Hepatocyte (in vitro differentiated cells): Measurements from ENCODE around the gene STK24. TPM values are rescaled to one million over a fixed set of nuclear protein-coding genes. Genes with fewer than 3 reads are reported as not detected.

Experiments used
- DNase-seq: peaks from one replicate; pipeline ENCODE4 v3.0.0-alpha.2; 2016; ENCODE audit warnings: low spot score
- H2AFZ ChIP-seq: fragments of 200-600 bp; sonication (generic); 2 replicates; pipeline ENCODE4 v1.6.0; 2016; ENCODE audit warnings: antibody characterized with exemption, mild to moderate bottlenecking
- H3K27ac ChIP-seq: fragments of 200-600 bp; sonication (generic); 2 replicates; pipeline ENCODE4 v1.5.1; 2016; ENCODE audit warnings: mild to moderate bottlenecking
- H3K27me3 ChIP-seq: fragments of 200-600 bp; sonication (generic); 2 replicates; pipeline ENCODE4 v1.6.1; 2016
- H3K36me3 ChIP-seq: fragments of 200-600 bp; sonication (generic); replicated peaks from 2 replicates; pipeline ENCODE4 v1.5.1; 2016; ENCODE audit warnings: low read depth; ENCODE audit not compliant: insufficient read depth
- H3K4me1 ChIP-seq: fragments of 200-600 bp; sonication (generic); 2 replicates; pipeline ENCODE4 v1.5.1; 2016; ENCODE audit warnings: mild to moderate bottlenecking, moderate library complexity; ENCODE audit not compliant: insufficient read depth
- H3K4me2 ChIP-seq: fragments of 200-600 bp; sonication (generic); 2 replicates; pipeline ENCODE4 v1.6.0; 2016
- H3K4me3 ChIP-seq: fragments of 200-600 bp; sonication (generic); 2 replicates; pipeline ENCODE4 v1.5.1; 2016; ENCODE audit warnings: mild to moderate bottlenecking
- H3K79me2 ChIP-seq: fragments of 200-600 bp; sonication (generic); 2 replicates; pipeline ENCODE4 v1.6.0; 2017; ENCODE audit warnings: mild to moderate bottlenecking
- H3K9me2 ChIP-seq: fragments of 200-600 bp; sonication (generic); replicated peaks from 2 replicates; pipeline ENCODE4 v1.6.0; 2017; ENCODE audit warnings: mild to moderate bottlenecking; ENCODE audit not compliant: insufficient read depth
- H3K9me3 ChIP-seq: fragments of 200-600 bp; sonication (generic); 2 replicates; pipeline ENCODE4 v1.5.1; 2016; ENCODE audit warnings: low read depth, mild to moderate bottlenecking
- H4K20me1 ChIP-seq: fragments of 200-600 bp; sonication (generic); 2 replicates; pipeline ENCODE4 v1.6.0; 2016; ENCODE audit warnings: mild to moderate bottlenecking; ENCODE audit not compliant: insufficient read depth, poor library complexity, severe bottlenecking
- EZH2 ChIP-seq: fragments of 200-600 bp; sonication (generic); IDR thresholded peaks from 2 replicates; pipeline ENCODE4 v1.6.1; 2016; ENCODE audit warnings: antibody characterized with exemption, mild to moderate bottlenecking, borderline replicate concordance
- EZH2phosphoT487 ChIP-seq: fragments of 200-600 bp; sonication (generic); IDR thresholded peaks from one replicate; pipeline ENCODE4 v1.6.1; 2018; ENCODE audit warnings: antibody characterized with exemption, mild to moderate bottlenecking, low read depth, moderate library complexity; ENCODE audit not compliant: unreplicated experiment, severe bottlenecking
- WGBS: methylation state at CpG from one replicate; pipeline ENCODE4 v1.1.6; 2016; ENCODE audit warnings: low lambda C conversion rate; ENCODE audit errors: missing lambda C conversion rate; 5-methylcytosine and 5-hydroxymethylcytosine counted together
- polyA plus RNA-seq: library from polyadenylated mRNA; unstranded; fragments of >200 nt; fragmentation: Nextera tagmentation; extraction: Ambion mirVana; gene quantifications from 2 replicates; pipeline ENCODE4 v1.2.1, GENCODE V29; 2016
- total RNA-seq: library from RNA; depleted of rRNA; stranded (reverse); fragments of >200 nt; gene quantifications from 2 replicates; pipeline ENCODE4 v1.2.3, GENCODE V29; 2014
- TF ChIP-seq, protein P1 (sequence below): fragments of 200-600 bp; sonication (generic); IDR thresholded peaks from 2 replicates; pipeline ENCODE4 v1.5.1; 2016; ENCODE audit warnings: antibody characterized with exemption, mild to moderate bottlenecking; ENCODE audit not compliant: poor library complexity

STK24 gene
- total and polyA plus RNA-seq, 2 experiments from 2014 or later: 71.2 to 74.4 TPM

DNA sequence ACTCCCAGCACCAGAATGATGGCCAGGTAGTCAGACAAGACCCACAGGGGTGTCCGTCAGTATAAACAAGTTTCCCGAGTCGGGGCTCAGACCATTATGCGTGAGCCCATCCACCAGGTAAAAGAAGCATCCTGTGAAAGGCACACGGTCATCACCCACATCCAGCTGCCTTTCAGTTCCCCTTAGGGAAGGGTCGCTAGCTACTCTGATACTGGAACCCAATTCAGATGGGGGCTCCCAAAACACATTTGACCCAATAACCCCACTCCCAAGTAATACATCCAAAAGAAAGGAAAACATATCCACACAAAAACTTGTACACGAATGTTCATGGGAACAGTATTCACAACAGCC is 66.8 kb downstream of the STK24 start:
- no peak overlapping the region for H3K4me2 ChIP-seq
- TF ChIP-seq, protein P1, sequence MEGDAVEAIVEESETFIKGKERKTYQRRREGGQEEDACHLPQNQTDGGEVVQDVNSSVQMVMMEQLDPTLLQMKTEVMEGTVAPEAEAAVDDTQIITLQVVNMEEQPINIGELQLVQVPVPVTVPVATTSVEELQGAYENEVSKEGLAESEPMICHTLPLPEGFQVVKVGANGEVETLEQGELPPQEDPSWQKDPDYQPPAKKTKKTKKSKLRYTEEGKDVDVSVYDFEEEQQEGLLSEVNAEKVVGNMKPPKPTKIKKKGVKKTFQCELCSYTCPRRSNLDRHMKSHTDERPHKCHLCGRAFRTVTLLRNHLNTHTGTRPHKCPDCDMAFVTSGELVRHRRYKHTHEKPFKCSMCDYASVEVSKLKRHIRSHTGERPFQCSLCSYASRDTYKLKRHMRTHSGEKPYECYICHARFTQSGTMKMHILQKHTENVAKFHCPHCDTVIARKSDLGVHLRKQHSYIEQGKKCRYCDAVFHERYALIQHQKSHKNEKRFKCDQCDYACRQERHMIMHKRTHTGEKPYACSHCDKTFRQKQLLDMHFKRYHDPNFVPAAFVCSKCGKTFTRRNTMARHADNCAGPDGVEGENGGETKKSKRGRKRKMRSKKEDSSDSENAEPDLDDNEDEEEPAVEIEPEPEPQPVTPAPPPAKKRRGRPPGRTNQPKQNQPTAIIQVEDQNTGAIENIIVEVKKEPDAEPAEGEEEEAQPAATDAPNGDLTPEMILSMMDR: no peak
- no peak for TF ChIP-seq EZH2
- no peak for TF ChIP-seq EZH2phosphoT487

DNA sequence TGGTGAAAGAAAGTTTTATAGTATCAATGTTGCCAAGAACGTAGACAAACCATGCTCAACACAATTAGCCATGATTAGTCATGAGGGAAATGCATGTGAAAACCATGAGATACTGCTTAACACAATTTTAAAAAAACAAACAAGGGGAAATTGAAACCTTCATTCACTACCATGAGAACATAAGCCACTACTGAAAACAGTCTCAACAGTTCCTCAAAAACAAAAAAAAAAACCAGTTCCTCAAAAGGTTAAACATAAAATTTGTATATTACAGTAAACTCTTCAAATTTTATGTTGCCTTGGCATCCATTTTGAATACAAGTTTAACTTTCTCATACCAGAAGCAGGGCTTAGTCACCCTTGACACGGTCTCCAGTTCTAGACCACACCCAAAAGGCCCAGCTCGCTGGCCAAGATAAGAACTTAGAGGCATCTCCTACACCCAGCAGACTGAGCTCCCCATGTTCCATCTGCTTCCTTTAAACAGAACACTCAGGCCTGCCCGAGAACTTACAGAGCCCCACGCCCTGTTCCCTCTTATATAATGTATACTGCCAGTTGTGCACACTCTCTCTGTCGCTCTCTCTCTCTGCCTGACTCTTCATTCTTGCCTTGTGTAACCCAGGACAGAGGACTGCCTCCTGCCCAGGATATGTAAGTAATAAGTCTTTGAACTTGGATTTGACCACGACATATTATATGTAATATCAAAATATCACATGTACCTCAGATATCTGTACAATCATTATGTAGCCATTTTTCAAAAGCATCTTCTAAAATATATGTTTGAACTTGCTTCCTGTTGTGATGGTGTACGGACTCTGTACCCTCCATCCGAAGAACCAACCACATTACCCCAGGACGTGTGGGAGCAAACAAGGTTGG is 67.4 kb downstream of the STK24 start:
- H2AFZ ChIP-seq: no peak overlapping the region
- DNase-seq: peak; percentile 66
- H3K36me3 ChIP-seq: no peaks in the 10 kb centered on the region
- peaks cover 31% of the 10 kb centered on the region for H3K4me1 ChIP-seq
- no peaks in the 10 kb centered on the region for H3K9me3 ChIP-seq
- WGBS: 74% methylated on average over 10 of the region's 10 CpGs
- no peaks in the 10 kb centered on the region for H3K27me3 ChIP-seq
- H3K9me2 ChIP-seq: no peaks in the 10 kb centered on the region
- peaks cover 97% of the 10 kb centered on the region for H3K79me2 ChIP-seq
- no peak for TF ChIP-seq EZH2
- TF ChIP-seq, protein P1: no peak
- no peak for TF ChIP-seq EZH2phosphoT487
- H3K4me3 ChIP-seq: no peak overlapping the region
- H3K27ac ChIP-seq: peak overlapping the region; percentile 61
- H4K20me1 ChIP-seq: peaks cover 46% of the 10 kb centered on the region
- H3K4me2 ChIP-seq: peak overlapping the region; percentile 16

More for the DNA sequence above, 66.8 kb downstream of the STK24 start:
- H3K27me3 ChIP-seq: no peaks in the 10 kb centered on the region
- no peaks in the 10 kb centered on the region for H3K9me2 ChIP-seq
- WGBS: 97% methylated on average over 7 of the region's 7 CpGs
- no peak overlapping the region for H2AFZ ChIP-seq
- peak overlapping the region; percentile 61 for H3K27ac ChIP-seq
- H3K79me2 ChIP-seq: peaks cover 97% of the 10 kb centered on the region
- H3K9me3 ChIP-seq: no peaks in the 10 kb centered on the region
- H4K20me1 ChIP-seq: peaks cover 47% of the 10 kb centered on the region
- no peak for DNase-seq
- no peaks in the 10 kb centered on the region for H3K36me3 ChIP-seq
- peaks cover 31% of the 10 kb centered on the region for H3K4me1 ChIP-seq
- no peak overlapping the region for H3K4me3 ChIP-seq

DNA sequence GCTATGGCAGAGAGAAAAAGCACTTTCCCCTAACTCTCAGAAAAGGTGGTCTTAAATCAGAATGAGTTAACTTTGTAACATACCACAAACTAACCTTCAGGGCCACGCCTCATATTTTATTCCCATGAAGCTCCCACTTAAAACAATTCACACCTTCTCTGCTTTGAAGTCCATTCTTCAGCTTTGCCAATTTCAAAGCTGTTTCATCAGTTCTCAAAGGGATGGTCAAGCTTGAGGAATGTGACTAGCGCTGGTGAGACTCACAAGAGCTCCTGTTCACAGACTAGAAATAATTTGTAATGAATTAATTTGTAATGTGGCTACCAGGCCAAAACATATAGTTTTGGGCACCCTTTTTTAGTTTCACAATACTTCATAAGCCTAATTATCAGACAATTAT is 68.2 kb downstream of the STK24 start:
- Histone ChIP-seq H3K4me3 (no peak overlapping the region), H3K79me2 (peaks cover 97% of the 10 kb centered on the region), H3K4me1 (peaks cover 35% of the 10 kb centered on the region), H3K27ac (peak overlapping the region; percentile 61), H3K4me2 (no peak overlapping the region), H4K20me1 (peaks cover 47% of the 10 kb centered on the region), H3K9me2 (no peaks in the 10 kb centered on the region), H2AFZ (no peak overlapping the region), H3K36me3 (no peaks in the 10 kb centered on the region), H3K9me3 (no peaks in the 10 kb centered on the region), H3K27me3 (no peaks in the 10 kb centered on the region)
- DNase-seq: no peak
- 89% methylated on average over 2 of the region's 2 CpGs for WGBS
- no peak for TF ChIP-seq EZH2
- TF ChIP-seq EZH2phosphoT487: no peak
- TF ChIP-seq, protein P1: no peak
